ENCODE data around the gene SNX9. TPM values are rescaled to one million over a fixed set of nuclear protein-coding genes. Genes with fewer than 3 reads are reported as not detected.

The SNX9 gene
- polyA plus RNA-seq, 1 donor from 2014 or later, result 7.0 TPM

GRCh38 chr6:157928428-157928827 is 105.4 kb downstream of the SNX9 start:
- Histone ChIP-seq H3K4me3 (ENCODE audit: low read length) (no peak overlapping the region), H3K9me2 (ENCODE audit: insufficient read depth, low read length) (no peaks in the 10 kb centered on the region), H4K20me1 (ENCODE audit: insufficient read depth) (no peaks in the 10 kb centered on the region), H3K27ac (ENCODE audit: low read length) (no peak overlapping the region), H3K27me3 (ENCODE audit: insufficient read depth, low read depth, low read length) (no peaks in the 10 kb centered on the region), H3K36me3 (ENCODE audit: insufficient read depth, low read length) (peaks cover 7% of the 10 kb centered on the region), H3K9me3 (ENCODE audit: low read length) (no peaks in the 10 kb centered on the region), H2AFZ (ENCODE audit: low read depth, low read length) (no peak overlapping the region), H3F3A (ENCODE audit: insufficient read depth, low read length, poor library complexity, severe bottlenecking) (no peaks in the 10 kb centered on the region), H3K4me2 (ENCODE audit: low read length) (no peak overlapping the region), H3K9ac (ENCODE audit: low read length) (no peak overlapping the region), H3K79me2 (replicated peaks; ENCODE audit: insufficient read depth, low read length) (no peaks in the 10 kb centered on the region)
- TF ChIP-seq EP300 (conservative IDR thresholded peaks at IDR 0.05; ENCODE audit: poor library complexity, severe bottlenecking) (no peak), REST (IDR thresholded peaks at IDR 0.05; ENCODE audit: borderline replicate concordance) (no peak), SMC3 (conservative IDR thresholded peaks at IDR 0.05; ENCODE audit: poor library complexity) (no peak), TAF1 (IDR thresholded peaks at IDR 0.05; ENCODE audit: low read depth) (no peak), POLR2AphosphoS5 (IDR thresholded peaks at IDR 0.05) (no peak), EZH2 (IDR thresholded peaks at IDR 0.05; ENCODE audit: borderline replicate concordance, insufficient read depth, low read length, poor library complexity, severe bottlenecking) (no peak)

GRCh38 chr6:157929076-157929475 is 106.0 kb downstream of the SNX9 start:
- H3K4me2 ChIP-seq (ENCODE audit: low read length), result no peak overlapping the region
- no peaks in the 10 kb centered on the region for H4K20me1 ChIP-seq (ENCODE audit: insufficient read depth)
- peaks cover 7% of the 10 kb centered on the region for H3K36me3 ChIP-seq (ENCODE audit: insufficient read depth, low read length)
- H2AFZ ChIP-seq (ENCODE audit: low read depth, low read length), result no peak overlapping the region
- TF ChIP-seq REST (IDR thresholded peaks at IDR 0.05; ENCODE audit: borderline replicate concordance) (no peak), MXI1 (conservative IDR thresholded peaks at IDR 0.05; ENCODE audit: poor library complexity, severe bottlenecking) (no peak), EP300 (conservative IDR thresholded peaks at IDR 0.05; ENCODE audit: poor library complexity, severe bottlenecking) (no peak), TAF1 (IDR thresholded peaks at IDR 0.05; ENCODE audit: low read depth) (no peak), SMC3 (conservative IDR thresholded peaks at IDR 0.05; ENCODE audit: poor library complexity) (no peak), EZH2 (IDR thresholded peaks at IDR 0.05; ENCODE audit: borderline replicate concordance, insufficient read depth, low read length, poor library complexity, severe bottlenecking) (no peak), POLR2AphosphoS5 (IDR thresholded peaks at IDR 0.05) (no peak), CTCF (IDR thresholded peaks at IDR 0.05; ENCODE audit: poor library complexity, severe bottlenecking) (no peak), RAD21 (conservative IDR thresholded peaks at IDR 0.05) (no peak)
- no peak overlapping the region for H3K27ac ChIP-seq (ENCODE audit: low read length)
- no peaks in the 10 kb centered on the region for H3F3A ChIP-seq (ENCODE audit: insufficient read depth, low read length, poor library complexity, severe bottlenecking)
- no peak overlapping the region for H3K4me3 ChIP-seq (ENCODE audit: low read length)
- H3K9me2 ChIP-seq (ENCODE audit: insufficient read depth, low read length), result no peaks in the 10 kb centered on the region
- no peak overlapping the region for H3K9ac ChIP-seq (ENCODE audit: low read length)
- H3K79me2 ChIP-seq (replicated peaks; ENCODE audit: insufficient read depth, low read length), result no peaks in the 10 kb centered on the region
- H3K27me3 ChIP-seq (ENCODE audit: insufficient read depth, low read depth, low read length), result no peaks in the 10 kb centered on the region
- no peaks in the 10 kb centered on the region for H3K9me3 ChIP-seq (ENCODE audit: low read length)

All from neural cell (in vitro differentiated cells).